K562 (cell line): ENCODE measurements around the gene GRPEL2. TPM values are rescaled to one million over a fixed set of nuclear protein-coding genes. Genes with fewer than 3 reads are reported as not detected.

Experiments
- ATF7 ChIP-seq: fragments of 450-650 bp; IDR thresholded peaks from 2 replicates; pipeline ENCODE4 v1.7.1; 2014; ENCODE audit warnings: mild to moderate bottlenecking, moderate library complexity
- CBX5 ChIP-seq: IDR thresholded peaks from 2 replicates; pipeline ENCODE4 v1.6.1; 2014; ENCODE audit warnings: low read depth, borderline replicate concordance
- DIDO1 ChIP-seq: fragments of 450-650 bp; IDR thresholded peaks from 2 replicates; pipeline ENCODE4 v1.6.1; 2016; ENCODE audit warnings: low read depth, missing biosample characterization, missing genetic modification characterization
- DPF2 ChIP-seq: fragments of 450-650 bp; IDR thresholded peaks from 2 replicates; pipeline ENCODE4 v1.6.1; 2016
- GABPA ChIP-seq: fragments of 200-800 bp; sonication (Bioruptor generic); conservative IDR thresholded peaks from 2 replicates; pipeline ENCODE4 v1.6.1; 2016; ENCODE audit warnings: low read depth, missing genetic modification characterization, missing compliant biosample characterization
- GATAD2A ChIP-seq: fragments of 450-650 bp; IDR thresholded peaks from 2 replicates; pipeline ENCODE4 v1.6.1; 2017
- KDM1A ChIP-seq, 2 experiments: fragments of 450-650 bp; IDR thresholded peaks; 2 replicates each; pipeline ENCODE4 v1.6.1; 2016; ENCODE audit warnings: mild to moderate bottlenecking in 2 of 2
- MAZ ChIP-seq, 2 experiments: fragments of 450-650 bp in 1 of 2; sonication (generic) in 1 of 2; formaldehyde crosslinking; IDR thresholded peaks in 1 of 2; conservative IDR thresholded peaks in 1 of 2; 2 replicates each; pipeline versions ENCODE4 v1.4.0 to v1.5.0; 2020; ENCODE audit warnings: mild to moderate bottlenecking in 1 of 2, missing genetic modification reagents in 1 of 2
- MBD2 ChIP-seq: sonication (generic); IDR thresholded peaks from 2 replicates; pipeline ENCODE4 v1.6.1; 2016; ENCODE audit warnings: low read depth, borderline replicate concordance
- NRF1 ChIP-seq, 2 experiments: fragments of 450-650 bp; IDR thresholded peaks in 1 of 2; conservative IDR thresholded peaks in 1 of 2; 2 replicates each; pipeline ENCODE4 v1.6.1; 2014; ENCODE audit warnings: mild to moderate bottlenecking in 2 of 2
- POLR2B ChIP-seq: fragments of 450-650 bp; IDR thresholded peaks from 2 replicates; pipeline ENCODE4 v1.6.1; 2018; ENCODE audit warnings: low read depth; ENCODE audit not compliant: partially characterized antibody
- RBFOX2 ChIP-seq: fragments of 200-400 bp; formaldehyde crosslinking; IDR thresholded peaks from 2 replicates; pipeline ENCODE4 v1.6.1; 2017; ENCODE audit warnings: low read depth, mild to moderate bottlenecking, low read length, moderate library complexity
- TCF7L2 ChIP-seq: fragments of 150-350 bp; IDR thresholded peaks from 2 replicates; pipeline ENCODE4 v1.6.1; 2016; ENCODE audit warnings: low read depth, mild to moderate bottlenecking, low read length, moderate library complexity
- YY1 ChIP-seq, 3 experiments: IDR thresholded peaks; 2 replicates each; pipeline ENCODE4 v1.6.1; 2011; ENCODE audit warnings: low read length in 2 of 3, mild to moderate bottlenecking in 2 of 3, moderate library complexity in 2 of 3, borderline replicate concordance in 1 of 3, control low read depth in 1 of 3, low read depth in 1 of 3; ENCODE audit not compliant: insufficient read depth in 3 of 3, insufficient replicate concordance in 2 of 3, control insufficient read depth in 1 of 3, insufficient read length in 1 of 3; ENCODE audit errors: extremely low read depth in 1 of 3
- ZEB2 ChIP-seq: fragments of 450-650 bp; IDR thresholded peaks from 2 replicates; pipeline ENCODE4 v1.6.1; 2016
- ZFX ChIP-seq: sonication (generic); formaldehyde crosslinking; IDR thresholded peaks from 2 replicates; pipeline ENCODE4 v1.8.0; 2022; ENCODE audit warnings: mild to moderate bottlenecking, missing genetic modification reagents, moderate library complexity
- ZNF23 ChIP-seq: fragments of 250-450 bp; sonication (Bioruptor Pico); IDR thresholded peaks from 2 replicates; pipeline ENCODE4 v1.4.0; 2020; ENCODE audit warnings: mild to moderate bottlenecking
- ZNF717 ChIP-seq: fragments of 250-450 bp; sonication (Bioruptor Pico); IDR thresholded peaks from 2 replicates; pipeline ENCODE4 v1.5.0; 2021
- ZNF76 ChIP-seq: fragments of 250-450 bp; sonication (Bioruptor Pico); IDR thresholded peaks from 2 replicates; pipeline ENCODE4 v1.4.0; 2020; ENCODE audit warnings: mild to moderate bottlenecking, moderate library complexity, borderline replicate concordance
- polyA plus RNA-seq, 8 experiments: library from polyadenylated mRNA; depleted of rRNA in 4 of 8; stranded (reverse) in 5 of 8; unstranded in 3 of 8; fragments of >200 nt; fragmentation: Nextera tagmentation in 2 of 8; fragmentation: Illumina TruSeq in 1 of 8; extraction: Ambion mirVana in 2 of 8; extraction: Trizol in 1 of 8; gene quantifications; 2 replicates each; pipeline versions ENCODE4 v1.2.1 to v1.2.3, GENCODE V29; 2011 to 2014; ENCODE audit warnings: inconsistent platforms in 1 of 8, missing spikeins in 1 of 8
- total RNA-seq, 7 experiments: library from RNA; depleted of rRNA in 6 of 7; stranded (reverse); fragments of >200 nt in 6 of 7; fragmentation: Illumina TruSeq in 2 of 7; extraction: Trizol in 2 of 7; gene quantifications; 2 replicates each; pipeline versions ENCODE4 v1.2.1 to v1.2.3, GENCODE V29; 2011 to 2021; ENCODE audit warnings: low replicate concordance in 1 of 7
- TF ChIP-seq, protein P1 (sequence below): fragments of 250-450 bp; sonication (Bioruptor Pico); IDR thresholded peaks from 2 replicates; pipeline ENCODE4 v1.8.0; 2022; ENCODE audit warnings: moderate library complexity, mild to moderate bottlenecking, inconsistent platforms
- TF ChIP-seq, protein P2 (sequence below), 3 experiments: fragments of 200-800 bp in 1 of 3; sonication (Bioruptor generic) in 1 of 3; sonication (generic) in 1 of 3; formaldehyde crosslinking in 1 of 3; IDR thresholded peaks; 2 replicates each; pipeline versions ENCODE4 v1.6.1 to v1.8.0; 2016 to 2022; ENCODE audit warnings: mild to moderate bottlenecking in 2 of 3, missing compliant biosample characterization in 2 of 3, missing genetic modification characterization in 2 of 3, missing genetic modification reagents in 1 of 3
- TF ChIP-seq, protein P3 (sequence below), 2 experiments: IDR thresholded peaks in 1 of 2; conservative IDR thresholded peaks in 1 of 2; 2 replicates each; pipeline ENCODE4 v1.6.1; 2016; ENCODE audit warnings: low read depth in 2 of 2, mild to moderate bottlenecking in 1 of 2, missing compliant biosample characterization in 1 of 2, missing genetic modification characterization in 1 of 2, moderate library complexity in 1 of 2

Gene GRPEL2
- total and polyA plus RNA-seq, 9 of the 15 experiments (the other 6 are each of a cell fraction or from before 2014, with no cell fraction given), result 11.2 to 40.5 (median 25.8) TPM

- TF ChIP-seq, protein P1, sequence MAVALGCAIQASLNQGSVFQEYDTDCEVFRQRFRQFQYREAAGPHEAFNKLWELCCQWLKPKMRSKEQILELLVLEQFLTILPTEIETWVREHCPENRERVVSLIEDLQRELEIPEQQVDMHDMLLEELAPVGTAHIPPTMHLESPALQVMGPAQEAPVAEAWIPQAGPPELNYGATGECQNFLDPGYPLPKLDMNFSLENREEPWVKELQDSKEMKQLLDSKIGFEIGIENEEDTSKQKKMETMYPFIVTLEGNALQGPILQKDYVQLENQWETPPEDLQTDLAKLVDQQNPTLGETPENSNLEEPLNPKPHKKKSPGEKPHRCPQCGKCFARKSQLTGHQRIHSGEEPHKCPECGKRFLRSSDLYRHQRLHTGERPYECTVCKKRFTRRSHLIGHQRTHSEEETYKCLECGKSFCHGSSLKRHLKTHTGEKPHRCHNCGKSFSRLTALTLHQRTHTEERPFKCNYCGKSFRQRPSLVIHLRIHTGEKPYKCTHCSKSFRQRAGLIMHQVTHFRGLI, result no peak
- TF ChIP-seq ZEB2, result peak; percentile 84
- peak; percentile 46 to 73; a peak in 3 of 4 replicates for TF ChIP-seq MAZ (CRISPR knock-in tag; conservative IDR thresholded peaks at IDR 0.05 in 1 of 2, IDR thresholded peaks at IDR 0.05 in 1 of 2)
- peak; percentile 80 to 83 for TF ChIP-seq NRF1 (conservative IDR thresholded peaks at IDR 0.05 in 1 of 2, IDR thresholded peaks at IDR 0.05 in 1 of 2)
- peak; percentile 94 for TF ChIP-seq RBFOX2
- TF ChIP-seq ATF7, result peak; percentile 99
- TF ChIP-seq CBX5, result no peak
- peak; percentile 45 for TF ChIP-seq DPF2
- TF ChIP-seq ZNF717 (CRISPR knock-in tag), result no peak
- peak; percentile 80; the same call in 1 of the 2 replicates for TF ChIP-seq TCF7L2
- peak; percentile 62 for TF ChIP-seq ZFX
- TF ChIP-seq YY1 (IDR thresholded peaks at IDR 0.05; ENCODE audit: borderline replicate concordance in 1 of 3, control insufficient read depth in 1 of 3, extremely low read depth in 1 of 3, insufficient read depth in 3 of 3, insufficient read length in 1 of 3, insufficient replicate concordance in 2 of 3, low read depth in 1 of 3, low read length in 2 of 3), result peak in 2 of 3 experiments; percentile 82 to 89
- peak; percentile 59; the same call in 1 of the 2 replicates for TF ChIP-seq DIDO1 (tag)
- TF ChIP-seq ZNF76 (CRISPR knock-in tag), result no peak
- no peak for TF ChIP-seq ZNF23
- TF ChIP-seq GABPA (tag), result peak; percentile 53
- TF ChIP-seq POLR2B, result peak; percentile 12
- TF ChIP-seq, protein P2, sequence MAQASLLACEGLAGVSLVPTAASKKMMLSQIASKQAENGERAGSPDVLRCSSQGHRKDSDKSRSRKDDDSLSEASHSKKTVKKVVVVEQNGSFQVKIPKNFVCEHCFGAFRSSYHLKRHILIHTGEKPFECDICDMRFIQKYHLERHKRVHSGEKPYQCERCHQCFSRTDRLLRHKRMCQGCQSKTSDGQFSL (CRISPR knock-in tag; IDR thresholded peaks at IDR 0.05), result peak; percentile 93
- TF ChIP-seq, protein P2 (tag; IDR thresholded peaks at IDR 0.05), result peak in 1 of 2 experiments; percentile 97; a peak in 2 of 4 replicates
- TF ChIP-seq, protein P3, sequence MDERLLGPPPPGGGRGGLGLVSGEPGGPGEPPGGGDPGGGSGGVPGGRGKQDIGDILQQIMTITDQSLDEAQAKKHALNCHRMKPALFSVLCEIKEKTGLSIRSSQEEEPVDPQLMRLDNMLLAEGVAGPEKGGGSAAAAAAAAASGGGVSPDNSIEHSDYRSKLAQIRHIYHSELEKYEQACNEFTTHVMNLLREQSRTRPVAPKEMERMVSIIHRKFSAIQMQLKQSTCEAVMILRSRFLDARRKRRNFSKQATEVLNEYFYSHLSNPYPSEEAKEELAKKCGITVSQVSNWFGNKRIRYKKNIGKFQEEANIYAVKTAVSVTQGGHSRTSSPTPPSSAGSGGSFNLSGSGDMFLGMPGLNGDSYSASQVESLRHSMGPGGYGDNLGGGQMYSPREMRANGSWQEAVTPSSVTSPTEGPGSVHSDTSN (CRISPR knock-in tag; IDR thresholded peaks at IDR 0.05; ENCODE audit: low read depth), result peak; percentile 53
- TF ChIP-seq, protein P3 (tag; conservative IDR thresholded peaks at IDR 0.05; ENCODE audit: low read depth), result peak; percentile 72
- peak; percentile 63 to 77 for TF ChIP-seq KDM1A (IDR thresholded peaks at IDR 0.05)
- peak; percentile 91 for TF ChIP-seq MBD2
- TF ChIP-seq GATAD2A, result no peak
Observed at GRCh38 chr5:149357370-149358293, 12.3 kb downstream of the GRPEL2 start, which contains the start of gene PCYOX1L (continued).
